ENCODE data around the gene CNN3.

Gene CNN3

DNA sequence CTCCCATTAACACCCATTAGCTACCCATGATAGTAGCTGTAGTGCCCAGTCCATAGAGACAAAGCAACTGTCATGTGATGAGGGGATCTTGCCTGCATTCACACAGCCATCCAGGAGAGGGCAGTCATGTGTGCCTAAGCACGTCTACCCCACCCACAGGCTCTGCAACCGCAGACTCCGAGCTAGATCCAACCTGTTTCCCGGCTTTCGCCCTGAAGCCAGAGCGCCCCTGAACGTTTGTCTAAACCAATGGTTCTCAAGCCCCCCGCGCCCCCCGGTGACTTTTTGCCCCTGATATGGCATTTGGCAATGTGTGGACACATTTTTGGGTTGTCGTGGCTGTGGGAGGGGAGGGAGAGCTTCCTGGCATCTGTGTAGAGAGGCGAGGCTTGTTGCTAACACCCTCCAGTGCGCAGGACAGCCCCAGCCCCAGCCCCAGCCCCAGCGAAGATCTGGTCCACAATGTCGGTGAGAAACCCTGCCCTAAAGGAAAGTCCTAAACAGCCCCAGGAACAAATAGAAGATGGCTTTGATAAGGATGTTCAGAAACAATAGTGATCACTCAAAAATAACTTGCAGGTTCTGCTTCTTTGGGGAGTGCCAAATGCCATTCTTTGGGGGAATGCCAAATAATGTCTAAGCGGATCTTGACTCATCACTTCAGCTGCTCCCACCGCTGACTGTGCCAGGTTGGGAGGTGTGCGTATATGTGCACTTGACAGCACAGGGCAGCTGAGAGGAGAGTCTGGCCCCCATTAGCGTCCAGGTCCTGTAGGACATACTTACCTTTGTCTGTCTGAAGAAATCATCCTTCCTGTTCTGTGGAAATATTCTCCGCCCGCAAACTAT, 72.2 kb downstream of the CNN3 start:
- DNase-seq, result peak; percentile 96

DNA sequence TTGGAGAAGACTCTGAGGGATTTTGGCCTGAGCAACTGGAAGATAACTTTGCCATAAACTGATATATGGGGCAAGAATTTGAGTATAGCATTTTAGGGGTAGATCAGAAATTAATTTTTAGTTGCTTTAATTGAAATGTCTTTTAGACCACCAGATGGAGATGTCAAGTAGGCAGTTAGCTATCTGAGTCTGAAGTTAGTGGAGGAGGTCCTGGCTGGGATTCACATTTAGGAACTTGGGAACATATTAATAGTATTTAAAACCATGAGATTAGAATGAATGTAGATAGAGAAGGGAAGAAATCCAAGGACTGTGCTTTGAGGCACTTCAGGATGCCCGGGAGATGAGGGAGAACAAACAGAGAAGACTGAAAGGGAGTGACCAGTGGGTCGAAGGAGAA, 74.1 kb downstream of the CNN3 start:
- DNase-seq, result no peak

DNA sequence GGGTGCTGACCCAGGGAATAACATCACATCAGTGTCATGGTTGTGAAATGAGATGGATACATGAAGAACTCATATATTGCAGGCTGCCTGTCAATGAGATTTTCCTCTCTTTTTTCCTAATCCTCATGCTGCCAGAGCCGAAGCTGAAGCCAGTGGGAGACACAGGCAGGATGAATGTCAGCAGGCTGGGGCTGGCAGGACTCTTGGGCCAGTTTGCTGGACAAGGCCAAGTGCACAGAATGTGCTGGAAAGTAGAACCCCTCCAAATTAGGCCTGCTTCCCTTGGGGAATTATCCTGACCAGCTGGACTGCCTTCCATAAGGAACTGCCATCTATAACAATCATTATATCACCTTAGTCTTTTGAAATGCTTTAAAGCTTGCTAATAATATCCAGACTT, 75.3 kb downstream of the CNN3 start:
- DNase-seq, result no peak
